ENCODE data around the gene LDHAL6A. TPM values are rescaled to one million over a fixed set of nuclear protein-coding genes. Genes with fewer than 3 reads are reported as not detected.

Gene LDHAL6A
- total and polyA plus RNA-seq, 4 donors, result 0.28 TPM; not detected in 3

GRCh38 chr11:18524248-18524647 lies 68.6 kb downstream of the LDHAL6A start:
- Histone ChIP-seq H3K4me3 (ENCODE audit: low read depth in 1 of 3, low read length in 3 of 3) (no peak overlapping the region), H3K9me3 (ENCODE audit: control insufficient read depth in 4 of 4, low read length in 3 of 4) (no peaks in the 10 kb centered on the region), H3K9ac (ENCODE audit: low read depth in 1 of 2, low read length in 2 of 2) (no peak overlapping the region), H3K36me3 (ENCODE audit: control insufficient read depth in 4 of 4, insufficient read depth in 3 of 4, low read depth in 1 of 4, low read length in 3 of 4) (no peaks in the 10 kb centered on the region), H3K27me3 (ENCODE audit: control insufficient read depth in 4 of 4, insufficient read depth in 4 of 4, low read length in 3 of 4) (no peaks in the 10 kb centered on the region), H3K27ac (ENCODE audit: low read depth in 1 of 2, low read length in 2 of 2) (no peak overlapping the region), H3K4me1 (ENCODE audit: control insufficient read depth in 4 of 4, insufficient read depth in 4 of 4, low read length in 3 of 4) (peaks cover 2 to 20% (median 17%) of the 10 kb centered on the region in 4 donors)
- no peak for DNase-seq (ENCODE audit: low spot score)
- 75% methylated on average over 1 of the region's 1 CpG for WGBS
- TF ChIP-seq TAF1 (conservative IDR thresholded peaks at IDR 0.05) (no peak), RAD21 (IDR thresholded peaks at IDR 0.05) (no peak), HNF4A (conservative IDR thresholded peaks at IDR 0.05) (peak in 1 of 2 donors; percentile 13), MAX (IDR thresholded peaks at IDR 0.05) (no peak)

GRCh38 chr11:18526130-18526520 lies 70.5 kb downstream of the LDHAL6A start:
- Histone ChIP-seq H3K9ac (ENCODE audit: low read depth in 1 of 2, low read length in 2 of 2) (peak overlapping the region; percentile 96 to 97), H3K4me1 (ENCODE audit: control insufficient read depth in 4 of 4, insufficient read depth in 4 of 4, low read length in 3 of 4) (peaks cover 2 to 22% (median 17%) of the 10 kb centered on the region in 4 donors)
- under 1% methylated on average over 8 of the region's 8 CpGs for WGBS

GRCh38 chr11:18526521-18527296 lies 71.1 kb downstream of the LDHAL6A start, which contains the start of gene TSG101:
TSS of gene TSG101 (minus strand) at chr11:18526942. CDS start at chr11:18526816, 126 bp downstream.
- H3K27me3 ChIP-seq (ENCODE audit: control insufficient read depth in 4 of 4, insufficient read depth in 4 of 4, low read length in 3 of 4), result no peaks in the 10 kb centered on the region
- peak within 1 kb of the TSS; percentile 87 to 94 for H3K27ac ChIP-seq (ENCODE audit: low read depth in 1 of 2, low read length in 2 of 2)
- H3K4me3 ChIP-seq (ENCODE audit: low read depth in 1 of 3, low read length in 3 of 3), result peak within 1 kb of the TSS; percentile 90 to 99 (median 92)
- no peaks in the 10 kb centered on the region for H3K36me3 ChIP-seq (ENCODE audit: control insufficient read depth in 4 of 4, insufficient read depth in 3 of 4, low read depth in 1 of 4, low read length in 3 of 4)
- peaks cover 2 to 22% (median 17%) of the 10 kb centered on the region in 4 donors for H3K4me1 ChIP-seq (ENCODE audit: control insufficient read depth in 4 of 4, insufficient read depth in 4 of 4, low read length in 3 of 4)
- WGBS, result under 1% methylated on average over 57 of the region's 57 CpGs
- peak; percentile 95 for DNase-seq (ENCODE audit: low spot score)
- H3K9ac ChIP-seq (ENCODE audit: low read depth in 1 of 2, low read length in 2 of 2), result peak within 1 kb of the TSS; percentile 96 to 97
- H3K9me3 ChIP-seq (ENCODE audit: control insufficient read depth in 4 of 4, low read length in 3 of 4), result no peaks in the 10 kb centered on the region
- TF ChIP-seq FOXA1 (IDR thresholded peaks at IDR 0.05) (peak; percentile 3), ZBTB33 (IDR thresholded peaks at IDR 0.05) (no peak), RAD21 (IDR thresholded peaks at IDR 0.05) (no peak), HNF4G (IDR thresholded peaks at IDR 0.05) (no peak), TAF1 (conservative IDR thresholded peaks at IDR 0.05) (peak; percentile 42), ATF3 (IDR thresholded peaks at IDR 0.05) (peak; percentile 13), REST (IDR thresholded peaks at IDR 0.05) (no peak), SP1 (IDR thresholded peaks at IDR 0.05) (peak; percentile 49), FOXA2 (IDR thresholded peaks at IDR 0.05) (peak; percentile 9), CTCF (IDR thresholded peaks at IDR 0.05; ENCODE audit: low read depth, low read length, missing input control) (no peak), JUND (IDR thresholded peaks at IDR 0.05) (no peak), EGR1 (IDR thresholded peaks at IDR 0.05; ENCODE audit: low read depth in 2 of 2) (peak; percentile 50 to 52), RXRA (IDR thresholded peaks at IDR 0.05) (peak; percentile 90 to 99), NR2F2 (IDR thresholded peaks at IDR 0.05) (no peak), GABPA (IDR thresholded peaks at IDR 0.05 in 1 of 2, conservative IDR thresholded peaks at IDR 0.05 in 1 of 2) (peak; percentile 98 to 100), YY1 (IDR thresholded peaks at IDR 0.05) (peak; percentile 63), HNF4A (conservative IDR thresholded peaks at IDR 0.05) (no peak)

More at GRCh38 chr11:18526130-18526520, 70.5 kb downstream of the LDHAL6A start:
- DNase-seq (ENCODE audit: low spot score), result no peak
- peak overlapping the region; percentile 87 to 94 for H3K27ac ChIP-seq (ENCODE audit: low read depth in 1 of 2, low read length in 2 of 2)
- TF ChIP-seq NR2F2 (IDR thresholded peaks at IDR 0.05) (no peak), JUND (IDR thresholded peaks at IDR 0.05) (no peak), FOXA1 (IDR thresholded peaks at IDR 0.05) (peak; percentile 4), RXRA (IDR thresholded peaks at IDR 0.05) (no peak), ATF3 (IDR thresholded peaks at IDR 0.05) (no peak)
- no peaks in the 10 kb centered on the region for H3K27me3 ChIP-seq (ENCODE audit: control insufficient read depth in 4 of 4, insufficient read depth in 4 of 4, low read length in 3 of 4)
- no peaks in the 10 kb centered on the region for H3K36me3 ChIP-seq (ENCODE audit: control insufficient read depth in 4 of 4, insufficient read depth in 3 of 4, low read depth in 1 of 4, low read length in 3 of 4)
- no peaks in the 10 kb centered on the region for H3K9me3 ChIP-seq (ENCODE audit: control insufficient read depth in 4 of 4, low read length in 3 of 4)
- peak overlapping the region; percentile 90 to 99 (median 92) for H3K4me3 ChIP-seq (ENCODE audit: low read depth in 1 of 3, low read length in 3 of 3)

Measured in liver (tissue), 9 donors.